HT1080 (cell line): ENCODE results near the gene IL15. TPM values are rescaled to one million over a fixed set of nuclear protein-coding genes. Genes with fewer than 3 reads are reported as not detected.
A peak's percentile ranks its signal among the peaks of the same experiment; 100 is the strongest.

Source experiments
- DNase-seq: peaks from one replicate; pipeline ENCODE4 v3.0.0-alpha.2; 2015; ENCODE audit warnings: low read depth
- total RNA-seq: library from RNA; depleted of rRNA; stranded (reverse); fragments of >200 nt; shearing (Covaris generic); gene quantifications from 2 replicates; pipeline ENCODE4 v1.2.3, GENCODE V29; 2014

IL15 gene
- total RNA-seq, 1 experiment from 2014 or later = 3.4 TPM

- no peak for DNase-seq
Observed at GRCh38 chr4:141763374-141763773, 127.0 kb downstream of the IL15 start.

DNA sequence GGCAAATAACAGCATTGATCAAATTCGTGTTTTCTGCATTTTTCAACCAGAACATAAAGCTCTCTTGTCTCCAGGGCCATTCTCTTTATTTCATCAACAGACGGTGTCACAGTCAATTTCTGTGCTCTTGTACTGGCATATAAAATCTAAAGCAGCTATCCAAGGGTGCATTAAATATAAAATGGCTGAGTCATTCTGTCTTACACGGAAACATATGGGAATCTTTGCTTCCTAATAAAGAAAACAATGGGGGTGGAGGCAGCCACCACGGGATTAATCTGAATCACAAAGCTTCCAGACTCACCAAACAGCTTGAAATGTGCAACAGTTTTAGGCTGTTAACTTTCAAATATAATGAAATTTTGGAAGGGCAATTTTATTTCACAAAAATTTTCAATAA lies 132.6 kb downstream of the IL15 start:
- DNase-seq = peak; percentile 62

DNA sequence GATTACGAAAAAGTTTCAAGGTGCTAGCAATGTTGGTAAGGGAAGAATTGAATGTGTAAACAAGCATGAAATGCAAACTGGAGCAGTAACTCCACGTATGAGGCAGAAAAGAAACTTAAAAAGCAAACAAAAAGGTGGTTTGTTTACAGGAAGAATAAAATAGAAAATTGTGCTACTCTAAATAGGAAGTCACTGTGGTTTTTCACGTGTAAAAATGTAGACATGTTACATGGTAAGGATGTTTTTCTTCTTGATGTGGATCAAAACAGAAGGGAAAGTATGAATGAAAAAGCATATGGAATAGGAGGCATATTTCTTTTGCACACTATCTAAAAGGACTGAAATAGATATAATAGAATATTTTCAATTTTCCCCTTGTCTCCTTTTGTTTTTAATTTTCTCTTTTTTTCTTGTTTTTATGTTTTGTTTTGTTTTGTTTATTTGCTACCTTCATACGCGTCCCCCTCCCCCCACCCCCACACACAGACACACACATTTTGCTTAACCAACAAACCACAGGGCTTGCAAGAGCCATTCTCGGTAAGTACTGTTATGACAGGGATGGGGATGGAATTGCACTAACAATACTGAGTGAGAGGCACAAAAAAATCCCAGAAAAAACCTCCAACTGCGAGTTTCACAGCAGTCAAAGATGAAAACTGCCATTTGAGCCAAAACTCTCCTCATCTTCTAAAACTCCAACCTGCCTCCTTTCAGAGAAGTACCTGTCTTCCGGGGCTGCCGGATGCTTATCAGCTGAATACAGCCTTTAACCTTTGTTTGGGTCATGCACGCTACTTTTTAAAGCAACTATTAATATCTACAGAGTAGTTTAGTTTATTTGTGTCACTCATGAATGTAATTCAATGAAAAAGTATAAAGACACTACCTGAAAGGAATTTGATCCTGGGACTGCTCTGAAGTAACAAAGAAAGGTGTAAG lies 135.8 kb downstream of the IL15 start:
- no peak for DNase-seq

DNA sequence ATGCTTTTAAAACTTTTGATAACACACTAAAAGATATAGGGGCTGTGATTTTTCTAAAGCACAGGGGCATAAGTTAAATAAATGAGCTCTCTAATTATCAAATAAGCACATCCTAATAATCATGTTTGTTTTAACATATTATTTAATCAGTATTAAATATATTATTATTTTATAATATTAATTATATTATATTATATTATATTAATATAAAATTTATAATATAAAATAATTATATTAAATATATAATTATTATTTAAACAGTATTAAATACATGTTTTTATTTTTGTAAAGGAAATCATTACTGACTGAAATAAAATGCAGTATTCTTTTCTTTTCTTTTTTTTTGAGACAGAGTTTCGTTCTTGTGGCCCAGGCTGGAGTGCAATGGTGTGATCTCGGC lies 136.5 kb downstream of the IL15 start:
- no peak for DNase-seq

DNA sequence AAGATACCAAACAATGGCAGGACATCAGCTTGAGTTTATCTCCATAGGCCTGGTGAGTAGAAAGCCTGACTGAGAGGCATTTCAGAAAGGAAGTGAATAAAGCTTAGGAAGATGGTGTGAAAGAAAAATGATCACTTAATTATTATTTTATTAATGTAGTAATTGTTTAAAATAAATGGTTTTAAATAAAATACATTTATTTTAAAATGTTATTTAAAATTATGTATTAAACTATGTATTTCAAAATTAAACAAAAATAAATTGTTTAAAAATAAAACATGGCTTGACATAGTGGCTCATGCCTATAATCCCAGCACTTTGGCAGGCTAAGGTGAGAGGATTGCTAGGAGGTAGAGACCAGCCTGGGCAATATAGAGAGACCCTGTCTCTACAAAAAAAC lies 145.8 kb downstream of the IL15 start:
- no peak for DNase-seq
